Omental fat pad (tissue), 4 donors: ENCODE measurements around the gene TPST2. TPM values are rescaled to one million over a fixed set of nuclear protein-coding genes. Genes with fewer than 3 reads are reported as not detected.

Source experiments
- ATAC-seq: fragments of 150-250 bp; one replicate; pipeline ENCODE4 v1.9.1; 2016; ENCODE audit warnings: mild to moderate bottlenecking, moderate library complexity; ENCODE audit not compliant: low FRiP score
- DNase-seq: peaks from one replicate; pipeline ENCODE4 v3.0.0-alpha.2; 2019; ENCODE audit warnings: low spot score
- CTCF ChIP-seq, 3 donors: fragments of 450-650 bp; IDR thresholded peaks; one replicate each; pipeline ENCODE4 v1.5.1; 2016 to 2017; ENCODE audit warnings: antibody characterized with exemption in 3 of 3, mild to moderate bottlenecking in 3 of 3, moderate library complexity in 2 of 3
- total RNA-seq, 4 donors: library from RNA; depleted of rRNA; stranded (reverse); fragments of >200 nt; gene quantifications; one replicate each; pipeline ENCODE4 v1.1.0, GENCODE V29; 2016

Gene TPST2
- total RNA-seq, 4 donors from 2014 or later = 39.5 to 101 (median 73.3) TPM

- ATAC-seq (no peak), DNase-seq (no peak)
- TF ChIP-seq CTCF (IDR thresholded peaks at IDR 0.05) = no peak
Observed at GRCh38 chr22:26565181-26565580, 24.8 kb downstream of the TPST2 start.

- no peak for TF ChIP-seq CTCF (IDR thresholded peaks at IDR 0.05)
- no peak for ATAC-seq
- DNase-seq = no peak
Observed at GRCh38 chr22:26564672-26565071, 25.3 kb downstream of the TPST2 start.

GRCh38 chr22:26564181-26564580, 25.8 kb downstream of the TPST2 start:
- DNase-seq (no peak), ATAC-seq (no peak)
- no peak for TF ChIP-seq CTCF (IDR thresholded peaks at IDR 0.05)

GRCh38 chr22:26563022-26563421, 26.9 kb downstream of the TPST2 start:
- no peak for TF ChIP-seq CTCF (IDR thresholded peaks at IDR 0.05)
- ATAC-seq (no peak), DNase-seq (no peak)

- DNase-seq = no peak
- no peak for TF ChIP-seq CTCF (IDR thresholded peaks at IDR 0.05)
- no peak for ATAC-seq
Observed at GRCh38 chr22:26561756-26562417, 28.0 kb downstream of the TPST2 start.

GRCh38 chr22:26559961-26560575, 29.9 kb downstream of the TPST2 start:
- DNase-seq (no peak), ATAC-seq (no peak)
- TF ChIP-seq CTCF (IDR thresholded peaks at IDR 0.05) = no peak
